HG03103 (cell line): ENCODE results near the gene CRYBG2.
"Not testable (repeated sequence)": the region's sequence is repeated elsewhere in the genome, so short reads cannot be mapped to it uniquely, and the experiment has no call there.

Source experiments
- ATAC-seq: cut with Tn5 transposase; IDR thresholded peaks from one replicate; pipeline ENCODE4 v1.9.1; 2021; ENCODE audit warnings: low read depth; ENCODE audit not compliant: unreplicated experiment

CRYBG2 gene

DNA sequence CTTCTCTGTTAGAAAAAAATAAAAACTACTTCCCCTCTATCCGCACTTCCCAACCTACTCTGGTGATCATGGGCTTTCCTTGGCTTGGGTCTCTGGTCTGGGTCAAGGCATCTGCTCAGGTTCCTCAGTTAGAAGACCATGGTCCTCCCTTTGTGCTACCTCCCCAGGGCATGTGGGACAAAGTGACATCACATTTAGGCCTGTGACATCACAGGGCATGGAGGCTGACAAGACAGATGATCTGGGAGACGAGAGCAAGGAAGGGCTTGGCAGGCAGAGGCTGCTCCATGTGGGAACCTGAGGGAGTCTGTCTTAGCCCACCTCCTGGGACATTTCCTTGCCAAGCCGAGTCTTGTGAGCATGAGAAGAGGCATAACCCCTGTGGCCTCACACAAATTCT lies 18.7 kb upstream of the CRYBG2 start, which contains the start of gene ZNF683:
Gene ZNF683, minus strand, starts transcription at position 140 of the 400 bp plus-strand sequence. CDS start 4,179 bp downstream, outside the sequence.
- ATAC-seq, result not testable (repeated sequence)

DNA sequence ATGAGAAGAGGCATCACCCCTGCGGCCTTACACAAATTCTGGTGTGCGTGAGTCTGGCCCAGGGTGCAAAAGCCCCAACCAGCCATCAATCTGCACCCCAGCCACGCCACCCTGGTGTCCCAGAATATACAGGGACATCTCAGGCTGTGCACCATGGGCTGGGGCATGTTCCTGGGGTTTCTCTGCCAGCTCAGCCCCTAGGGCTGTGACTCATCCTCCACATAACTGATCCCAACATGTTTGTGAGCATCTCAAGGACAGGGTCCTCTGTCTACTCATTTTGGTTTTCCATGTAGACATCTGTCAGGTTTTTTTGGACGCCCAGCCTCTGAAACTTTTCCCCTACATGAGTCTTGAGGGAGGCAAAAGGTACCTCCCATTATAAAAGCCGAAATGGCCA lies 18.1 kb upstream of the CRYBG2 start:
- no peak for ATAC-seq

DNA sequence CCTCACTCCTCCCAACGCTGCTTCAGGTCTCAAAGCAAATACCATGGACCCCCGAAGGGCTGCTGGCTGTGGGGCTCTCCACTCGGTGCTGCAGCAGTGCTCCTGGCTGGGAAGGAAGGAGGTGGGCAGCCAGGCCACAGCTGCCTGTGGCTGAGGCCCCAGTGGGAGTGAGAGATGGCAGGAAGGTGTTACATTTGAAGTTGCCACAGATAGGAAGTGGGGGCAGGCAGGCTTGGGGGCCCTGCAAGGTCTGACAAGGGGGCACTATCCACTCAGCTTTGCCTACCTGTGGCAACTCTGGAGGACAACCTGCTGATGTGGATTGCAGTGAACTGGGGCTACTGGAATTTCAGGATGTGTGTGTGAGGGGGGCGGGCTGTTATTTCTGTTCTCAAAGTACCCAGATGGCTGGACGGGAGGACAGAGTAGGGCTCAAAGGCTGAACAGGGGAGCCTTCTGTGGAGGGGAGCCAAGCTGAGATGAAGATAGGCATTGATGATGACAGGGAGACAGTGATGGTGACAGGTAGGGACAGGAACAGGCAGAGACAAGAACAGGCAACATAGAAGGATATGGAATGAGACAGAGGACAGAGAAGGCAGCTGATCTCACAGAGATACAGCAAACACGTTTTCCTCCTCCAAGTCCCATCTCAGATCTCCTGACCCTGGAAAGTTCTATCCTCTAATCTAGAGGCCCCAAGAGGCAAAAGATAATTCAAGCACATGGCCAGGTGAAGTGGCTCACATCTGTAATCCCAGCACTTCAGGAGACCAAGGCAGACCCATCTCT lies 16.9 kb upstream of the CRYBG2 start:
- no peak for ATAC-seq

DNA sequence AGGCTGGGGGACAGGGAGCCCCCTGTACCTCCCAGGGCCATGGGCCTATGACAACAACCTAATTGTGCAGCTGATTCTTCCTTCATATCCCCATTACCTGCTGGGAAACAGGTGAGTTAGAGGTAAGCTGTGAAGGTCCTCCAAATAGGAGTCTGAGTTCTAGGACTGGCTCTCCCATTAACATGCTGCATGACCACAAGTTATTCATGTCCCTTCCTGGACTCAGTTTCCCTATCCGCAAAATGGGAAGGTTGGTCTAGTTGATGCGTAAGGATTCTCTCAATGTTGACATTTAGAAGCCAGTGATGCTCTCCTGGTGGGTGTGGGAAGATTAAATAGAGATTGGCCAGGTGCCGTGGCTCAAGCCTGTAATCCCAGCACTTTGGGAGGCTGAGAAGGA lies 14.6 kb upstream of the CRYBG2 start:
- ATAC-seq, result no peak

DNA sequence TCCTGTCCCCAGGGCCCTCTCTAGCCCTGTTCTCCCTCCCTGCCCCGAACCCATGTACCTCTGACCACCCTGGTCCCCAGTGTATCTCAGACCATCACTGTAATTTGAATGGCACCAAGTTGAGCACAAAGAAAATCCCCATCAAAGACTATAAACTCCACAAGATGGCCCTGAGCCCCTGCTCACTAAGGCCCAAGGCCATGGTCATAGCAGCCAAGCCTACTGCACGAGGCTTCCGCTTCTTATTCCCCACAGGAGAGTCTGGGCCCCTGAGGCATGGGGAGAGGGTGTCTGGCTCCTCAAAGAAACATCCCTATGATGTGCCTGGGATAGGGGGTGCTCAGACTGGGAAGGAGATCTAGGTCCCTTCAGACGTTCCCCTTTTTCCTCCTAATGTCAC lies 14.1 kb upstream of the CRYBG2 start:
- no peak for ATAC-seq

DNA sequence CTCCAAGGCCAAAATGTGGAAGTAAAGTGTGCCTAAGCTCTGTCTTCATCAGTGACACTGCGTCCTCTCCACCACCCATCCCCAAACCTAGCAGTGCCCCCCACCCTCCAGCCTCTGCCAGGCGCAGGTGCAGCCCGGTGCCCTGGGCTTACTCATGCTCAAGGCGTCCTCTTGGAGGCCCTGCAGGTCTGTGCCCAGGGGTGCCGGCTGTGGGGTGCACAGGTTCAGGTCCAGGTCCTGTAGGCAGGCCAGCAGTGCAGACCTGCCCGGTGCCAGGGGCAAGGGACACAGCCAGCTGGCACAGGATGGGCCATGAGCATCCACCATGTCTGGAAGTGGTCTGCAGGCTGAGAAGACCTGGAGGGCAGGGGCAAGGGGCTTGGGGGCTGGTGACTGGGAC lies 13.5 kb upstream of the CRYBG2 start:
- ATAC-seq, result no peak

DNA sequence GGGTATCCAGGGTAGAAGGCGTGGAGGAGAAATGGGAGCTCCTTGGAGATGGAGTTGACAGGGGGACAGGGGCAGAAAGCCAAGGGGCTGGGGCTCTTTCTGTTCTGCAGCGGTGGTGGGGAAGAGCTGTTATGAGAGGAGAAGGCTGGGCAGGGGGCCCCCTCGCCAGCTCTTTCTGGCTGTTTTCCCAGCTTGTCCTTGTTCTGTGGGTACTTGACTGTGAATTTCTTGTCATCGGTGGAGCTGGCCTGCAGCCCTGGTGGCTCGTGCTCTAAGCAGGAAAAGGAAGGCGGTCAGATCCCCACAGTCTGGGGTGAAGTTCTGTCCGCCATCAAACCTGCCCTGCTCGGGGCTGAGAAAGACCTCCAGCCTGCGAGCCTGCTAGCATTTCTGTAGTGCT lies 11.0 kb upstream of the CRYBG2 start:
- ATAC-seq, result no peak

DNA sequence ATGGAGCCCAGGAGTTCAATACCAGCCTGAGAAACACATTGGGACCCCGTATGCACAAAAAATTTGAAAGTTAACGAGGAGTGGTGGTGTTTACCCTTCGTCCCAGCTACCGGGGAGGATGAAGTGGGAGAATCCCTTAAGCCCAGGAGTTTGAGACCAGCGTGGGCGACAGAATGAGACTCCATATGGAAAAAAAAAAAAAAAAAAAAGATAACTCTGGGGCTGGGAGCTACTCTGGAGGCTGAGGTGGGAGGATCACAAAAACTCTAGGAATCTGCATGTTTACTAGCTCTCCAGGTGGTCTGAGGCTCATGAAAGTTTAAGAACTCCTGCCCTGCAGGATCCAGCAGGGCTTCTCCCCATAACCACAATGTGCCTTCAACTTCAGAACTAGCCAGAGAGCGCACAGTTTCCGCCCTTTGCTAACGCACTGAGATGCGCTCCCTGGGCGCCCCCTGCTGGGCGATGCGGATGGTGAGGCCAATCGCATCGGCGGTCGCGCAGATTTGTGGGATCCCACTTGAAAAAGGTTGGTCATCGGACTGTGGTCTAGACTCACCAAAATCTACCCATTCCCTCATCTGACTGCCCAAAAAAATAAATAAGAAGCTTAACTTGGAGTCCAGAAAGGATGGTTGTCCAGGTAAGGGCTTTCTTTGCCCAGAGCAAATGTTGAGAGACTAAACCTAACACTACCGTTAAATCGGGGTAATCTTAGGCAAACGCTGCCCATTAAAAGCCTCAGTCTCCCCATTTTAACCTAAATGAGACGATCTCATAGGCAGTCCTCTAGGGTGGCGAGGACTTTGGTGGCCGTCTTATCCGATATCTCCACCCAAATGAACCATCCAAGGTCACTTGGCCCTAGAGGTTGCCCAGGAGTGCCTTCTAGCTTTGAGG lies 9.9 kb upstream of the CRYBG2 start:
- ATAC-seq, result no peak

DNA sequence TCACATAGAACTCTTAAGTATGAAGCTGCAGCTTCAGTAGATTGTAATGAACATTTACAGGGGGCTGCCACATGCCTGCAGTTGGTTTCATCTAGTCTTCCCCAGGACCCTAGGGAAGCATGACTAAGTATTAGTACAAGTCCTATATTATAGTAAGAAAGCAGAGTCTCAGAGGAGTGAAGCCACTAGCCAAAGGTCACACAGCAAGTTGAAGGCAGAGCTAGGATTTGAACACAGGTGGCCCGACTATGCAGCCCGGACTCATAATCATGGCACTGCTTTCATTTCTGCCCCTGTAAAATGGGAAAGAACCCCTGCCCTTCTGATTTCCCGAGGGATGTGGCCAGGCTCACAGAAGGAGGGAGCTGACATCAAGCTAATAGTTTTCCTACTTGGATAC lies 8.4 kb upstream of the CRYBG2 start:
- ATAC-seq, result no peak

DNA sequence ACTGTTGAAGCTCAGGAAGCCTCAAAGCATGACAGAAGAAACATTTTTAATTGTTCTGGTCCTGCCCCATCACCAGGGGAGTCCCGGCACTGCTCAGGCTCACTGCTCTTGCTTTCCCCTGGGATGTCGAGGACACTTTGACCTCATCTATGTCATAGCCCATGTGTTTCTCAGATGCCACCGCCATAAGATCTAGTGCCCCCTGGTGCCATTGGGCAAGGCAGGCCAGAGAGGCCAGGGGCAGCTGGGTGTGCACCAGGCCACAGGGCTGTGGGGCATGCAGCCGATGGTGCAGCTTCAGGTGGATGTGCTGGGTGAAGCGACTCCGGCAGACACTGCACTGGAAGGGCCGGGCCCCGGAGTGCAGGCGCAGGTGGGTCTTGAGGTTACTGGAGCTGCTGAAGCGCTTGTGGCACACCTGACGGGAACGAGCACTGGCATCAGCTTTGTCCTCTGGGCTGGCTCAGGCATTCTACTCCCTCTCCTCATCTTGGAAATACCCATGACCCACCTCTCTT lies 7.7 kb upstream of the CRYBG2 start:
- no peak for ATAC-seq

DNA sequence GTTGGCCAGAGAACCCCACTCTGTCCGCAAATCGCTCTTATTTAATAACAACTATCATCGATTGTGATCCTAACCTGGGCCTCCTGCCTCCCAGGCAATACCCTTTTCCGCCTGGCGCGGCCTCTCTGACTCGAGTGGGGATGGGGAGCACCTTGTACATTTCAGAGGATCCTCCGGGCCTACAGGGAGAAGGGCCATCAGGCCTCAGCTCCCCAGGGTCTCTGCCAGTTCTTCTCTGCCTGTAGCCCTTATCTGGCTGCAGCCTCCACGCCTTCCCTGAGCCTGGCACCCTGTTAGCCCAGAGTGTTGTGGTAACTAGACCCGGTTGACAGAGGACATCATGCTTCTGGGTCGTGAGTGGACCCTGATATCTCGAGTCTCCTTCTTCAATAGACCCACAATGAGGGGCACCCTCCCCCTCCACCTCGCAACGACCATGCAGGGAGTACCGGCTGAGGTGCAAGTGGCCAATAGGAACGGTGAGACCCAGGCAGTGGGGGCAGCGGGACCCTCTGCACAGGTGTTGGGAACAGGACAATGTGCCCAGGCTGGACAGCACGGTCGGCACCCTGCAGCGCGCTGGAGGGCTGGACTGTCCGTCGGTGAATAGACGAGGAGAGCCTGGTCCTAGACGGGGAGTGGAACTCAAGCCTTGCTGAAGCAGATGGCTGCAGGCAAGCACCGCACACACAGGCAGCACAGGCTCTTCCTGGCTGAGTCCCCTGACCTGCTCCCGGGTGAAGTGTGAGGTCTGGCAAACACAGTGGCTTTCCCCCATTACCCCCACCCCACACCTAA lies 7.1 kb upstream of the CRYBG2 start:
- no peak for ATAC-seq

DNA sequence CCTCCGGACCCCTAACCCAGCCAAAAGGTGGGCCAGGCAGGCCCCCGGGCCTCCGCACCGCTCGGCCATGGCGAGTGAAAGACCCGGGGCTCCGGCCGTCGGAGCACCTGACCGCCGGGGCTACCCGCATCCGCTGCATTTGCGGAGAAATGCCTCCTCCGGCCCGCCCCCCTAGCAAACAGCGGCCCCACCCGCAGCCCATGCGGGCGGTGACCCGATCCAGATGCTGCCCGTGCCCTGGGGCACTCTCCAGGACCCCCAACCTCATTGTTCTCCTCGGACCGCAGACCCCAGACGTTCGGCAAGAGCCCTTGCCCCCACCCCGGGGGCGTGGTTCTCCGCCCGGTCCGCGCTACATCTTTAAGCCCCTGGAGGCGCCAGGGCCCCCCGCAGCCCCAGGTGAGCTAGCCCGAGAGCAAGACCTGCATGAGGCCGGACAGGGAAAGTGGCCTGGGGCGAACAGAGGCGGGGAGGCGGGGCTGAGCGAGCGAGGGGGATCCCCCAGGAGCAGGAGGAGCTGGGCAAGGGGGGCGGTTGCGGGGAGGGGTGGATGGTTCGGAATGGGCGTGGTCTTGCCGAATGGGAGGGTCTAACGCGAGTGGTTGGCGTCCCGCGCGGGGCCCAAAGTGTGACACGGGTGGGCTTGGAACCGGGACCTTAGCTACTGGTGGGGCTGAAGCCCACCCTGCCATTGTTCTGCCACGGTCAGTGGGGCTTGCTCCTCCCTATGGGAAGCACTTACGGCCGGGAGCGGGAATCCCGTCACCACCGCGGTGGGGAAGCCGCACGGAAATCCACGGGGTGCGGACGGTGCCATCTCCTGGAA lies 6.3 kb upstream of the CRYBG2 start:
- no peak for ATAC-seq

DNA sequence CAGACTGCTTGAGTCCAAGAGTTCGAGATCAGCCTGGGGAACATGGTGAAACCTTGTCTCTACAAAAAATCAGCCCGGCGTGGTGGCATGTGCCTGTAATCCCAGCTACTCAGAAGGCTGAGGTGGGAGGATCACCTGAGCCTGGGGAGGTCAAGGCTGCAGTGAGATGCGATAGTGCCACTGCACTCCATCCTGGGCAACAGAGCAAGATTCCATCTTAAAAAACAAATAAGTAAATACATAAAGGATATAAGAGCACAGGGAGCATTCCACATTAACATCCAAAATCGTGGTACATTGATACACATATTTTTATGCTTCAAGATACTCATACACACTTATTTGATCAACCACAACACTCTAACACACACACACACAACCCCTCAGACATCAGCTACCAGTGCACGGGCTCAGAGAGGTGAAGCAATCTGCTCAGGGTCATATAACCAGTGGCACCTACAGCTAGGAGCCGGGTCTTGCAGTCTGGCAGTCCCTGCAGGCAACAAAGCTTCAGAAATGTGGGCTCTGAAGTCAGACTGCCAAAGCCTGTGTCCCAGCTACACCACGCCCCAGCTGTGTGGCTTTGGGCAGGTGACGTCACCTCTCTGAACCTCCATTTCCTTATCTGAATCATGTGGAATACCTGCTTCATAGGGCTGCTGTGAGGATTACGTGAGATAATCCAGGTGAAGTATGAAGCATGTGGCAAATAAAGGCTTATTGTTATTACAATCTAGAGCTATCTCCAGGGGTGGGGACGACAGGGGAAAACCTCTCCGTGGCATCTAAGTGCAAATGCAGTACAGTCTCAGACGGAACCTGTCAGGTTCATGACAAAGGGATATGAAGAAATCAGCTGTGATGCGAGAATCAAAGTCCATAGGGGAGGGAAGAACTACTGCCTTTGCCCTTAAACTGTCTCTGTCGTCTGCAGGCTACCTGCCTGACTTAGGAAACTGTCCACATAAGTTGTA lies 4.8 kb upstream of the CRYBG2 start:
- no peak for ATAC-seq

DNA sequence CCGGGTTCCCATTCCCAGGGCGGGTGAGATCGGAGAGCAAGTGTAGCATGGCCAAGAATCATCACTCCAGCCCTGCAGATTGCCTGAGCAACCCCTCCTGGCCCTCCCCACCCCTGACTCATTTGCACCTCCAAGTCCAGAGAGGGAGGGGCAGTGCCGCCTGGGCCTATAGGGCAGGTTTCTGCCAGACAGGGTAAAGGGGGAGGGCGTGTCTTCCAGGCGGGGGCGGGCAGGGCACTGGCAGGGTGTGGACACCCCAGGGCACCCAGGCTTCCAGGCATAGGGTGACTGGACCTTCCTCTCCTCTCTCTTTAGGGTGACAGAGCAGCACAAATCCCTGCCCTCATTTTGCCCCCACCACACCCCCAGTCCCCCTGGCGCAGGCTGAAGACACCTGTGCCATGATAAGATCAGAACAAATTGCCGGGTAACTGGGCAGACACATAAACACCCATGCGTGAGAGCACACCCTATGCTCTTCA lies 3.2 kb upstream of the CRYBG2 start:
- ATAC-seq, result no peak

DNA sequence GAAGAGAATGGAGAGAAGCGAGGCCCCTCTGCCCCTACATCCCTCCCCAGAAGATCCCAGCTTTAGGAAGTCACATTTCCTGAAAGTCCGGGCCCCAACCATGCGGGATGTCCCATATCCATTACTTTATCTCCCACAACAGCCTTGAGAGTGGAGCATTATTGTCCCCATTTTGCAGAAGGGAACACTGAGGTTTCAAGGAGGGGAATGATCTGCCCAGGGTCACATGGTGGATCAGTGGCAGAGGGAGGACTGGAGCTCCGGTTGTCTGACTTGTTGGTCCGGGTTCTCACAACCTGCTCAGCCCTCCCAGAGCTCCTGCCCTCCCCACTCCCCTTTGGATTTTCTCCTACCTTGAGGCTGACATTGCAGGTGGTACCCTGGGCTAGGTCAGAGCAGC lies 2.2 kb upstream of the CRYBG2 start:
- ATAC-seq, result no peak

DNA sequence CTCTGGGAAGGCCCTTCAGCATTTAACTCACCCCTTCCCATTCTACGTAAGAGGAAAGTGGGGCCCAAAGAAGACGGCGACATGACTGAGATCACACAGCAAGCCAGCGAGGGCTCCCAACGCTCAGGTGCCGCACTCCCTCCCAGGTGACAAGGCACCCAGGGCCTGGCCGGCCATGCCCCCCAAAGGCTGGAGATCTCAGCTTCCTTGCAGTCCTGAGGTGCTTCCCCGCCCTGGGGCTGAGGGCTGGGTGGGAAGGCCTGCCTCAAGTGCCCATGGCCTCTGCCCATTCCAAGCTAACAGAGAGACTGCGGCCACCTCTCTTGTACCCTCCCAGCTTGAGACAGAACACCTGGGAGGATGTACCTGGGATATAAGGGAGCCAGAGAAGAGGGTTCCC lies 1.0 kb upstream of the CRYBG2 start:
- no peak for ATAC-seq

DNA sequence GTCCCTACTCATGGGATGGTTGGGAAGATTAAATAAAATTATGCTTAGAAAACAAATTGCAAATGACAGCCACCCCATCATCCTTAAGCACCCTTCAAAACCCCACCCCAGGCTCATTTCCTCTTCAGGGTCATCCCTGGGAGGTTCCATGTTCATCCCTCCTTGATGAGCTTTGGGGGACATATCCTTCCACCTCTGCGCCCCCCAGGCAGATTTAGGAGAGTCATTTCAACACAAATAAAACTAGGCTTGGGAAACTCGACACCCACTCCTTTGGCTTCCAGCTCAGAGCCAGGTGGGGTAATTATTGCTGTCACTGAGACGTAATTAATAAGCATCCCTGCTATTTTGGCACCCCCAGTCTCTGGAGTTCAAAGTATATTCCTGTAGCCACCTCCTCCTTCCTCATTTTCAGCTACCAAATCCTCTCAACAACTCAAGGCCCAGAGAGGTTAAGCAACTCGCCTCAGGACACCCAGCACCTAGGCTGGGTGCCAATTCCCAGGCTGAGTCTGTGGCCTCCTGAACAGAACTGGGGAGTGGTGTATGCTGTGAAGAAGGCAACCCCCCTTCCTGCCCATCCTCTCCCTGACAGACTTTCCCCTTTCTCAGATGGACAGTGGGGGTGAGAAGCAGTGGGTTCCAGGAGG lies 595 bp downstream of the CRYBG2 start:
- ATAC-seq, result no peak

DNA sequence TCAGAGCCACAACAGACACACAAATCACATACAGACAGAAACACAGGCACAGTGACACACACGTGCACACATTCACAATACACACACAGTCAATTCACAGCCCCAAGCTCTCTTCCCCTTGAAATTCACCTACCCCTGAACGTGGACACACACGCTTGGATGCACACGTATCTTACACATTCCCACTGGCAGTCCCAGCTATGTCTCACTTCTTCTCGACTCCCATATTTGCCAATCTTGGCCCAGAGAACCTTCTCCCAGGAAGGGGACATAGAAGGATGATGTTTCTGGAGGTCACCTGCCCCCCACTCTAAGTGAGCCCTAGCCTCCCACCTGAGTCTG lies 1.6 kb downstream of the CRYBG2 start:
- ATAC-seq, result no peak
